Mesendoderm (in vitro differentiated cells): ENCODE data around the gene CRY1.
"Not testable (repeated sequence)": the region's sequence is repeated elsewhere in the genome, so short reads cannot be mapped to it uniquely, and the experiment has no call there.

Source experiments
- DNase-seq: peaks from one replicate; pipeline ENCODE4 v3.0.0; 2013
- H2AK5ac ChIP-seq: 2 replicates; pipeline ENCODE4 v1.6.1; 2013; ENCODE audit warnings: low read length, inconsistent platforms
- H2BK120ac ChIP-seq: 2 replicates; pipeline ENCODE4 v1.6.1; 2013; ENCODE audit warnings: low read depth, mild to moderate bottlenecking, low read length, moderate library complexity, mixed read lengths
- H2BK15ac ChIP-seq: replicated peaks from 2 replicates; pipeline ENCODE4 v1.6.1; 2013; ENCODE audit warnings: low read depth, mild to moderate bottlenecking, moderate library complexity
- H2BK5ac ChIP-seq: 2 replicates; pipeline ENCODE4 v1.6.1; 2013; ENCODE audit warnings: low read length, inconsistent platforms
- H3K18ac ChIP-seq: 2 replicates; pipeline ENCODE4 v1.6.1; 2013; ENCODE audit warnings: mild to moderate bottlenecking, low read length, mixed read lengths
- H3K23ac ChIP-seq: one replicate; pipeline ENCODE4 v1.6.1; 2013; ENCODE audit warnings: low read length
- H3K27ac ChIP-seq: 2 replicates; pipeline ENCODE4 v1.5.1; 2013; ENCODE audit warnings: low read depth, mild to moderate bottlenecking, inconsistent platforms, low read length, moderate library complexity
- H3K27me3 ChIP-seq: 2 replicates; pipeline ENCODE4 v1.6.1; 2013; ENCODE audit warnings: low read length, control low read depth, mild to moderate bottlenecking, inconsistent platforms; ENCODE audit not compliant: insufficient read depth, poor library complexity
- H3K36me3 ChIP-seq: 2 replicates; pipeline ENCODE4 v1.6.1; 2013; ENCODE audit warnings: low read length, inconsistent platforms; ENCODE audit not compliant: control insufficient read depth, insufficient read depth
- H3K4ac ChIP-seq: one replicate; pipeline ENCODE4 v1.6.1; 2013; ENCODE audit warnings: low read depth, mild to moderate bottlenecking, low read length, moderate library complexity
- H3K4me1 ChIP-seq: 2 replicates; pipeline ENCODE4 v1.6.1; 2013; ENCODE audit warnings: low read depth, low read length, inconsistent platforms; ENCODE audit not compliant: control insufficient read depth
- H3K4me2 ChIP-seq: 2 replicates; pipeline ENCODE4 v1.6.1; 2013; ENCODE audit warnings: low read length
- H3K4me3 ChIP-seq: 2 replicates; pipeline ENCODE4 v1.5.1; 2013; ENCODE audit warnings: mild to moderate bottlenecking, low read length
- H3K56ac ChIP-seq: one replicate; pipeline ENCODE4 v1.6.1; 2013; ENCODE audit warnings: low read length
- H3K79me1 ChIP-seq: 2 replicates; pipeline ENCODE4 v1.6.1; 2013; ENCODE audit warnings: low read length, inconsistent platforms
- H3K79me2 ChIP-seq: 2 replicates; pipeline ENCODE4 v1.6.1; 2013; ENCODE audit warnings: mild to moderate bottlenecking, low read length; ENCODE audit not compliant: control insufficient read depth, insufficient read depth
- H3K9ac ChIP-seq: 2 replicates; pipeline ENCODE4 v1.6.1; 2013; ENCODE audit warnings: low read length, inconsistent platforms
- H4K5ac ChIP-seq: one replicate; pipeline ENCODE4 v1.6.1; 2013; ENCODE audit warnings: low read length
- H4K8ac ChIP-seq: one replicate; pipeline ENCODE4 v1.6.1; 2013; ENCODE audit warnings: low read depth, mild to moderate bottlenecking, control low read depth, low read length, moderate library complexity
- WGBS: extraction: QIAGEN DNeasy Blood & Tissue Kit; methylation state at CpG from one replicate; pipeline ENCODE4 v1.1.7; 2013; ENCODE audit warnings: low lambda C conversion rate, missing lambda C conversion rate; ENCODE audit not compliant: insufficient coverage; ENCODE audit errors: extremely low coverage; 5-methylcytosine and 5-hydroxymethylcytosine counted together

The CRY1 gene

DNA sequence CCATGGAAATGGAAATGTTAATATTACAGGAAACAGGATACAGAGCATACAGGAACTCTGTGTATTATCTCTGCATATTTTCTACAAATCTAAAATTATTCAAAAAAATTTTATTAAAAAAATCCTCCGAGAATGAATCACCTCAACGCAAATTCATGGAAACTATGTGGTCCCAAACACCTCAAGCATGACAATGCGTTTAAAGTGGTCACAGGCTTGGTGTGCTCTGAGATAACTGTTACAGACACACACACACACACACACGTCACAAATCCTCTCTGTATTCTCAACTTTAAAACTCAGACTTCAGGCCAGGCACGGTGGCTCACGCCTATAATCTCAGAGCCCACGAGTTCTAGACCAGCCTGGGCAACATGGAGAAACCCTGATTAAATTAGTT, 61.1 kb downstream of the CRY1 start:
- H3K27me3 ChIP-seq, result no peaks in the 10 kb centered on the region
- no peak overlapping the region for H3K18ac ChIP-seq
- H3K4me1 ChIP-seq, result no peaks in the 10 kb centered on the region
- WGBS, result no CpG with 5 or more reads among the region's 7 CpGs
- H2BK15ac ChIP-seq, result no peak overlapping the region
- peaks cover 7% of the 10 kb centered on the region for H3K79me1 ChIP-seq
- no peak overlapping the region for H3K23ac ChIP-seq
- H2BK5ac ChIP-seq, result no peak overlapping the region
- no peak overlapping the region for H3K56ac ChIP-seq
- H3K4me2 ChIP-seq, result no peak overlapping the region
- no peak overlapping the region for H2AK5ac ChIP-seq
- no peak overlapping the region for H3K9ac ChIP-seq
- H4K8ac ChIP-seq, result no peak overlapping the region
- H3K79me2 ChIP-seq, result peaks cover 3% of the 10 kb centered on the region
- no peak overlapping the region for H3K4ac ChIP-seq
- H3K36me3 ChIP-seq, result no peaks in the 10 kb centered on the region
- no peak overlapping the region for H4K5ac ChIP-seq
- no peak overlapping the region for H2BK120ac ChIP-seq
- no peak overlapping the region for H3K4me3 ChIP-seq
- H3K27ac ChIP-seq, result no peak overlapping the region
- DNase-seq, result peak; percentile 6

DNA sequence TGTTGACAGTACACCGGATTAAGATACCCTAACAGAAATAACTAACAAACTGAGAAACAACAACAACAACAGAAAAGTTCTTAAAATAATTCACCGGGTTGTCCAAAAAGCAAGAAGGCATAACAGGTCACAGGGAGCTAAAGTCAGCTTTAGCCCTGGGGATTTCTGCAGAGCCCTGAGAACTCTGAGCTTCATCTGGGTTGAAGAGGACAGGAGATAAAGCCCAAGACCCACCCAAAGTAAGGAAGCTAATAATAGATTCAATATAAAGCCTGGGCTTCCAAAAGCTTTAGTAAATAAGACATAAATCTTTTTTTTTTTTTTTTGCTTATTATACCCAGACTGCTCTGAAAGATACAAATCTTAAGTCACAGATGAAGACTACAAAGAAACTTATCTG, 62.3 kb downstream of the CRY1 start:
- H3K4me3 ChIP-seq, result no peak overlapping the region
- H3K56ac ChIP-seq, result no peak overlapping the region
- no peaks in the 10 kb centered on the region for H3K27me3 ChIP-seq
- H3K4ac ChIP-seq, result no peak overlapping the region
- H3K4me2 ChIP-seq, result no peak overlapping the region
- H2BK15ac ChIP-seq, result no peak overlapping the region
- H3K4me1 ChIP-seq, result no peaks in the 10 kb centered on the region
- H3K23ac ChIP-seq, result no peak overlapping the region
- no peak overlapping the region for H3K9ac ChIP-seq
- no peak overlapping the region for H2BK120ac ChIP-seq
- H3K36me3 ChIP-seq, result no peaks in the 10 kb centered on the region
- H3K27ac ChIP-seq, result no peak overlapping the region
- peaks cover 7% of the 10 kb centered on the region for H3K79me1 ChIP-seq
- no peak overlapping the region for H4K8ac ChIP-seq
- no peak overlapping the region for H2BK5ac ChIP-seq
- H3K18ac ChIP-seq, result no peak overlapping the region
- WGBS, result no CpG with 5 or more reads among the region's 2 CpGs
- H2AK5ac ChIP-seq, result no peak overlapping the region
- no peak overlapping the region for H4K5ac ChIP-seq
- peaks cover 3% of the 10 kb centered on the region for H3K79me2 ChIP-seq
- DNase-seq, result no peak

DNA sequence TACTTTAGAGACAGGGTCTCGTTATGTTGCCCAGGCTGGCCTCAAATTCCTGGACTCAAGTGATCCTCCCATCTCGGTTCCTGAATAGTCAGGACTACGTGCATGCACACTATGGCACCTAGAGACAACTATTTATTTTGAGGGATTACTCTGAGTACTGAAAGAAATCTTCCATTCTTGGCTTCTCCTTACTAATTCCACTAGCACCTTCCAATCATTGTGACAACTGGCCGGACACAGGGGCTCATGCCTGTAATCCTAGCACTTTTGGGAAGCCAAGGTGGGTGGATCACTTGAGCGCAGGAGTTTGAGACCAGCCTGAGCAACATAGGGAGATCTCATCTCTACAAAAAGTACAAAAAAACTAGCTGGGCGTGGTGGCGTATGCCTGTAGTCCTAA, 64.3 kb downstream of the CRY1 start:
- Histone ChIP-seq H4K5ac (no peak overlapping the region), H4K8ac (no peak overlapping the region), H3K4me1 (no peaks in the 10 kb centered on the region), H3K4ac (no peak overlapping the region), H3K27ac (no peak overlapping the region), H3K23ac (no peak overlapping the region), H3K4me2 (no peak overlapping the region), H3K56ac (no peak overlapping the region), H3K79me2 (peaks cover 3% of the 10 kb centered on the region), H3K27me3 (no peaks in the 10 kb centered on the region), H3K79me1 (peaks cover 5% of the 10 kb centered on the region), H3K4me3 (no peak overlapping the region), H2BK120ac (no peak overlapping the region), H2AK5ac (no peak overlapping the region), H2BK15ac (no peak overlapping the region), H3K9ac (no peak overlapping the region), H3K36me3 (no peaks in the 10 kb centered on the region), H2BK5ac (no peak overlapping the region), H3K18ac (no peak overlapping the region)
- DNase-seq, result no peak
- no CpG with 5 or more reads among the region's 7 CpGs for WGBS

DNA sequence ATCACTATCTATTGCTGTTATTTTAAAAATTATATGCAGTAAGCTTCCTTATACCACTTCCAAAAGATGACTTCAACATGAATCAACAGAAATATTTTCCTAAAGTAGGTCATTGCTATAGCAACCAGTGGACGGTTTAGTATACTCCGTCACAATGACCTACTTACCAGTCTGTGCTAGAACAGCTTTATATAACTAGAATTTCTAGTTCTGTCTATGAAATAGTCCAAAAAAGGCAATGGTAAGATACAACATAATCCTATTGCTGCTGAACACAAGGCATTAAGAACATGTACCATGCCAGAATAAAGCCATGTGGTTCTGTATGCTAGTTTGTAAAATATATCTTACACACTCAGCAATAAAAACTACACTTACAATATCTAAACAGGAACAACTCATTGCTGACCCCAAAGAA, 65.7 kb downstream of the CRY1 start:
- Histone ChIP-seq H3K18ac (no peak overlapping the region), H3K4me2 (no peak overlapping the region), H4K5ac (no peak overlapping the region), H2BK5ac (no peak overlapping the region), H3K4ac (no peak overlapping the region), H2BK15ac (no peak overlapping the region), H2BK120ac (no peak overlapping the region), H3K79me1 (peaks cover 5% of the 10 kb centered on the region), H3K4me1 (no peaks in the 10 kb centered on the region), H2AK5ac (no peak overlapping the region), H3K4me3 (no peak overlapping the region), H3K9ac (no peak overlapping the region), H3K36me3 (no peaks in the 10 kb centered on the region), H3K23ac (no peak overlapping the region), H3K56ac (no peak overlapping the region), H4K8ac (no peak overlapping the region), H3K27me3 (no peaks in the 10 kb centered on the region), H3K79me2 (peaks cover 3% of the 10 kb centered on the region), H3K27ac (no peak overlapping the region)
- WGBS, result no CpG with 5 or more reads among the region's 2 CpGs
- peak; percentile 10 for DNase-seq

DNA sequence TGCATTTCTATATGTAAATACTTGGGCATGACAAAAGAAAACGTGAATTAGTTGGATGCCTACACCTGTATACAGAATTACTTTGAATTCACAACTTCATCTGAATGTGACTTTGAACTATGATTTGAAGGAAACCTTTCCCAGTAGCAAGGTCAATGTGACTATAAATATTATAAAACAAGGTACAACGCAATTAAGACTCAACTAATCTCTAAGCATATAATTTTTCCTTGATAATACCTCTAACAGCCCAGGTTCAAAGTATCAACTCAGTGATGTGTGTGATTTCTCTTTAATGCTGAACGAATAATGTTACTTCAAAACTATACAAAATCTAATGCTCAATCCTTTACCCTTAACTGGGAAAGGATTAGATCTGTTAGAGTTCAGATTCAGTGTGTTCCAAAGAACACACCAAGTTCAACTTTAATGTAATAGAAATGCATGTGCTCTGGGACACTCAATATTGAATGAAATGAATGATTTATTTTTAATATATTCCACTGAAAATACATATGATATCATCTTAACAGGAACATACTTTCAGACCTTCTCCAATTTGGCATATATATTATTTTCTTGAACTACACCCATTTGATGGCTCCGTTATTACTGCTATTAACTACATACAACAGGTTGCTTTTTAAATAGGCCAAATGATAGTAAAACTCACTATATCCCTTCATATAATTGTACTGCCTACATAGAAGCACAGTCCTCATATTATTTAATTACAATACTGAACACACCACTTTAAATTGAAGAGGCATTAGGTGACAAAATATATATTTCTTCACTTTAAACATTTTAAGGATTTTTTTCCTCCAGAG, 66.3 kb downstream of the CRY1 start:
- DNase-seq, result no peak
- Histone ChIP-seq H3K79me1 (peaks cover 2% of the 10 kb centered on the region), H3K18ac (no peak overlapping the region), H3K36me3 (no peaks in the 10 kb centered on the region), H4K8ac (no peak overlapping the region), H2AK5ac (no peak overlapping the region), H4K5ac (no peak overlapping the region), H3K23ac (no peak overlapping the region), H3K4ac (no peak overlapping the region), H3K4me1 (no peaks in the 10 kb centered on the region), H2BK120ac (no peak overlapping the region), H3K27ac (no peak overlapping the region), H2BK5ac (no peak overlapping the region), H3K9ac (no peak overlapping the region), H3K4me2 (no peak overlapping the region), H2BK15ac (no peak overlapping the region), H3K4me3 (no peak overlapping the region), H3K56ac (no peak overlapping the region), H3K27me3 (no peaks in the 10 kb centered on the region), H3K79me2 (no peaks in the 10 kb centered on the region)
- WGBS, result no CpG with 5 or more reads among the region's 4 CpGs

DNA sequence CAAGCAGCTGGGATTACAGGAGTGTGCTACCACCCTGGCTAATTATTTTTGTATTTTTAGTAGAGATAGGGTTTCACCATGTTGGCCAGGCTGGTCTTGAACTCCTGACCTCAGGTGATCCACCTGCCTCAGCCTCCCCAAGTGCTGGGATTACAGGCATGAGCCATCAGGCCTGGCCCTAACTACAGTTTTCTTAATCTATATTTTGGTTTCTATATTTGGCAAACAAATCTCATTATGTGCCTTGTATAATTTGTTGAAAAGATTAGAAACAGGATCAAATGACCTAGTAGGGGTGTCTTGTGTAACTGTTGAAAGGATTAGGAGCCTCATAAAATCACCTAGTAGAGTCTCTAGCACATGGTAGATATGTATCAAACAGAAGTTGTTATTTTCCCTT, 67.0 kb downstream of the CRY1 start:
- not testable (repeated sequence) for H3K4me1 ChIP-seq, H4K8ac ChIP-seq, H2BK5ac ChIP-seq, H3K4me3 ChIP-seq, H3K79me1 ChIP-seq, H3K9ac ChIP-seq, H3K27ac ChIP-seq, H2BK15ac ChIP-seq, DNase-seq, H4K5ac ChIP-seq, H3K4ac ChIP-seq, H2BK120ac ChIP-seq, H3K56ac ChIP-seq, H3K23ac ChIP-seq, H3K79me2 ChIP-seq, H3K18ac ChIP-seq, H3K27me3 ChIP-seq, H3K4me2 ChIP-seq, H3K36me3 ChIP-seq, H2AK5ac ChIP-seq
